LHCN-M2 (cell line): ENCODE measurements around the gene ULK4. TPM values are rescaled to one million over a fixed set of nuclear protein-coding genes. Genes with fewer than 3 reads are reported as not detected.
"Not testable (repeated sequence)": the region's sequence is repeated elsewhere in the genome, so short reads cannot be mapped to it uniquely, and the experiment has no call there.

Source experiments
- DNase-seq: peaks from one replicate; pipeline ENCODE4 v3.0.0-alpha.2; 2012; ENCODE audit warnings: low read depth
- total RNA-seq: library from RNA; depleted of rRNA; stranded (reverse); fragments of >200 nt; gene quantifications from 2 replicates; pipeline ENCODE4 v1.2.3, GENCODE V29; 2014

The ULK4 gene
- total RNA-seq, 1 experiment from 2014 or later = 7.0 TPM

- DNase-seq = peak; percentile 79
Measured at GRCh38 chr3:41318520-41318919, 643.4 kb downstream of the ULK4 start.

- peak; percentile 62 for DNase-seq
Measured at GRCh38 chr3:41317718-41318117, 644.2 kb downstream of the ULK4 start.

- DNase-seq = no peak
Measured at GRCh38 chr3:41317298-41317697, 644.6 kb downstream of the ULK4 start.

GRCh38 chr3:41315126-41315525 is 646.8 kb downstream of the ULK4 start:
- DNase-seq = no peak

- DNase-seq = no peak
Measured at GRCh38 chr3:41308119-41308518, 653.8 kb downstream of the ULK4 start.

- DNase-seq = no peak
Measured at GRCh38 chr3:41307065-41307464, 654.8 kb downstream of the ULK4 start.

GRCh38 chr3:41304593-41304992 is 657.3 kb downstream of the ULK4 start:
- DNase-seq = peak; percentile 27

GRCh38 chr3:41302295-41302694 is 659.6 kb downstream of the ULK4 start:
- no peak for DNase-seq

GRCh38 chr3:41301548-41301947 is 660.4 kb downstream of the ULK4 start:
- no peak for DNase-seq

- no peak for DNase-seq
Measured at GRCh38 chr3:41299036-41299435, 662.9 kb downstream of the ULK4 start.

- no peak for DNase-seq
Measured at GRCh38 chr3:41297750-41298149, 664.2 kb downstream of the ULK4 start.

- no peak for DNase-seq
Measured at GRCh38 chr3:41296556-41296955, 665.3 kb downstream of the ULK4 start.

- no peak for DNase-seq
Measured at GRCh38 chr3:41295740-41296139, 666.2 kb downstream of the ULK4 start.

GRCh38 chr3:41293169-41293681 is 668.7 kb downstream of the ULK4 start:
- no peak for DNase-seq

- no peak for DNase-seq
Measured at GRCh38 chr3:41290736-41291135, 671.2 kb downstream of the ULK4 start.

GRCh38 chr3:41290306-41290705 is 671.6 kb downstream of the ULK4 start:
- no peak for DNase-seq

- no peak for DNase-seq
Measured at GRCh38 chr3:41288785-41289184, 673.1 kb downstream of the ULK4 start.

GRCh38 chr3:41286305-41286704 is 675.6 kb downstream of the ULK4 start:
- no peak for DNase-seq

GRCh38 chr3:41284934-41285333 is 677.0 kb downstream of the ULK4 start:
- DNase-seq = not testable (repeated sequence)

- no peak for DNase-seq
Measured at GRCh38 chr3:41277790-41278465, 684.0 kb downstream of the ULK4 start.

GRCh38 chr3:41276191-41276590 is 685.7 kb downstream of the ULK4 start:
- DNase-seq = no peak

GRCh38 chr3:41274944-41275668 is 686.8 kb downstream of the ULK4 start:
- DNase-seq = peak; percentile 86

- no peak for DNase-seq
Measured at GRCh38 chr3:41272667-41273066, 689.2 kb downstream of the ULK4 start.
